ENCODE results near the gene MAP2K5.

Gene MAP2K5

GRCh38 chr15:67745073-67746006 is 202.8 kb downstream of the MAP2K5 start:
- in situ Hi-C loops (cut with MboI; ENCODE audit: low sequenced_read_pairs): no loop called here

DNA sequence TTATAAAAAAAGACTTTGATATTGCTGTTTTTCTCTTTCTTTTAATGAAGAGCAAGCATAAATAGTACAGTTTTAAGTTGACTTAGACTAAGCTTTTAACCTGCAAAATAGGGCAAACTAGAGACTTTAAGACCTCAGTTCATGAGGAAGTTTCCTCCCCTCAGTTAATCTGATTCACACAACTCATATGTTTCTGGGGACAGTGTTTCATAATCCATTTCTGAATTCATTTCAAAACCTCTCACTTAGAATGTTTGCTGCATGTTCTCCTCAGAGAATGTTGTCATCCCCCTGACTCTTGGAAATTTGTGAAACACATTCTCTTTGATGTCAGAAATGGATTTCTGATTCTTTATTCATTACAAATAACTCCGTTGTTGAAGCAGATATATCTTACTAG is 203.5 kb downstream of the MAP2K5 start:
- in situ Hi-C loops (cut with MboI; ENCODE audit: low sequenced_read_pairs): no loop called here

DNA sequence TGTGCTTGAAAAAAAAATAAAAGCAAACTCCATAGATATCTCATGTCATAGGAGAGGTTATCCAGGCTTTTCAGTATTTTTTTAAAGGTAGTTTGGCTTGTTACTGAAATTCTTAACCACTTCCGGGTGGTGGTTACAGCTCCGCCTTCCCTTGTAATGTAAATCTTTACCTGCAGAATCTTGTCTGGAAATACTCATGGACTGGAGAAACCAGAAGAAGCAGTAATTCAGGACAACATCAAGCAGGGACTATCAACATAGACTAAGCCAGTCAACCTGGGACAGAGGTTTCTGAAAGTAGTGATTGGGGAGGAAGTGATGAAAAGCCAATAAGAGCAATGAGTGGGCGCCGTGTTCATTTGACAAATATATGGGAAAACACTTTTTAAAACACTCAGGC is 203.9 kb downstream of the MAP2K5 start:
- in situ Hi-C loops (cut with MboI; ENCODE audit: low sequenced_read_pairs): no loop called here

DNA sequence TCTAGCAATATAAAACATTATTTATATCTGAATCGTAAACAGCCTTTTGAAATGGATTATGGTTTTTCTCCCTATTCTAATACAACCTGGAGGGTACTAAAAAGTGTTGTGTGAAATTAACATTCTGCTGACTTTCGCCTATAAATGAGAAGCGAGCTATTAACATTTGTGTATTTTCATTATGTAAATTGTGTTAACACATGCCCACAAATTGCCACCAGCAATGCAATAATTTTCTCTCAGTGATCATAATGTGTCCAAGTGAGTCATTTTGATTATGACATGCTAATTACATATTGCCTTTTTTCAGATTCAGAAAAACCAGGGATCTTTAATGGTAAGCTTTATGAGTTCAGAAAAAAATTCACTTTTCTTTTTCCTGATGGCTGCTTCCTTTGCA is 205.4 kb downstream of the MAP2K5 start:
- in situ Hi-C loops (cut with MboI; ENCODE audit: low sequenced_read_pairs): no loop called here

DNA sequence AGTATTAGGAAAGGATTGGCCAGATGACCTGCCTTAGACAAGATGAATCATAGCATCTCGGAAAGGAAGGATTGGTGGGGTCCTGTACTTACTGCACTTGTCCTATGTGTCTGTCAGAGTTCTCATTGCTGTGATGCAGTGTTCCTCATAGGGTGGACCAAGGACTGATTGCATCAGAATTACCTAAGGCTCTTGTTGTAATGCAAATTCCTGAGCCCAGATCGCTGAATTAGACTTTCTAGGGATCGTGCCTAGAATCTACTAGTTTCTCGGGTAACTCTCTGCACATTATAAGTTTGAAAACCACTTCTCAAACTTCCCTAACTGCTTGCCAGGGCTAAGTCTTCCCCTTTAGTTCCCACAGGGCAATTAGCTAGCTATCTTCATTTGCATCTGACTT is 207.9 kb downstream of the MAP2K5 start:
- in situ Hi-C loops (cut with MboI; ENCODE audit: low sequenced_read_pairs): no loop called here

DNA sequence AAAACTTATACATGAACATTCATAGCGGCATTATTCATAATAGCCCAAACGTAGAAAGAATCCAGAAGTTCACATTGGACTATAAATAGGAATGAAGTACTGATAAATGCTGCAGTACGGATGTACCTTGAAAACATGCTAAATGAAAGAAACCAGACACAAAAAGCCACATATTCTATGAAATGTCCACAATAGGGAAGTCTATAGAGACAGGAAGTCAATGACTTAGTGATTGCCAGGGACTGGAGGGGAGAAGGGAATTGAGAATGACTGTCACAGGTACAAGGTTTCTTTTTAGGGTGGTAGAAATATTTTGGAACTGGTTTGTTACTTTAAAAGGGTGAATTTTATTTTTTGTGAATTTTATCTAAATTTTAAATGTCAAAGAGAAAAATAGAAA is 211.4 kb downstream of the MAP2K5 start:
- in situ Hi-C loops (cut with MboI; ENCODE audit: low sequenced_read_pairs): no loop called here

- in situ Hi-C loops (cut with MboI; ENCODE audit: low sequenced_read_pairs): no loop called here
Measured at GRCh38 chr15:67755264-67755663, 212.8 kb downstream of the MAP2K5 start.

- in situ Hi-C loops (cut with MboI; ENCODE audit: low sequenced_read_pairs): no loop called here
Measured at GRCh38 chr15:67755936-67756335, 213.4 kb downstream of the MAP2K5 start.

DNA sequence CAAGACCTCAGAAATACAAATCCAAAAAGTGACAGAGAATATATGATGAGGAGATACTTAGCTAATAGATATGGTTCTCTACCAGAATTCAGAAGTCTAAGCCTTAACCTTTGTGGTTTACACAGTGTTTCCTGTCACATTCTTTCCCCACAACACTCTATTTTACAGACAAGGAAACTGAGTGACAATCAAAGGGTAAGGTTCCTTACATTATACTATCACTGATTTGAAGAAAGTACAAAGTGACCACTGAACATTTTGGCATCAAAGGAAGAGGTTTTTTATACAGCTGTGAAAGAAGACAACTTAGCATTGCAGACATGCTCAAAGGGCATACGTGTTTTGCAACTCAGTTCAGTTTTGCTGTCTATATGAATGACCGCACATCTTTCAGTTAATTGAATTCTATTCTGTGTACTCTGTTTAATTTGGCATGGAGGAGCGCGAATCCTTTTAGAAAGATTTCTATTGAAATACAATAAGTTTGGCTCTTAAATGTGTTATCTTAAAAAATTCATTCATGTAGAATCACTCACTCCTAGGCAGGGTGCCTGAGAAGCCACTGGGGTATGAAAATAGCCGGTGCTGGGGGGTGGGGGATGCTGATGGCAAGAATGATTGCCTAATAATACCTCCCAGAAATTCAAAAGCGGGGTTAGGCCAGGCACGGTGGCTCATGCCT is 216.3 kb downstream of the MAP2K5 start:
- in situ Hi-C loops (cut with MboI; ENCODE audit: low sequenced_read_pairs): no loop called here

DNA sequence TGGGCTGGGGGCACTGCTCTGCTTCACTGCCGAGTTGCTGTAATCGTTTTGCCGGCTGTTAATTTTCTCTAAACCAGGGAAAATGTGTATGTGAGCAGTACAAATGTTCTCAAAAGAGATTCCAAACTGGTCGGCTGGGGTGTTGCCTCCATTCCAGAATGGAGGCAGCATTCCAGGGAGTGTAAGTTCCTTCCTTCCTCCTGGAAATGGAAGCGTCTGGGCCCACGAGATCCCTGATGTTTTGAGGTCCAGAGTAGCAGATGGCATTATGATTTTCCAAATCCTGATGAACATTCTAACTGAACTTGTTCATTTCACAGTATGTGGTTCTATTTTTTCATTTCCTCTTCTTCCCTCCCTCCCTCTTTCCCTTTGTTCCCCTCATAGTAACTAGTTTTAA is 218.4 kb downstream of the MAP2K5 start:
- in situ Hi-C loops (cut with MboI; ENCODE audit: low sequenced_read_pairs): no loop called here

GRCh38 chr15:67761343-67761742 is 218.8 kb downstream of the MAP2K5 start:
- in situ Hi-C loops (cut with MboI; ENCODE audit: low sequenced_read_pairs): no loop called here

DNA sequence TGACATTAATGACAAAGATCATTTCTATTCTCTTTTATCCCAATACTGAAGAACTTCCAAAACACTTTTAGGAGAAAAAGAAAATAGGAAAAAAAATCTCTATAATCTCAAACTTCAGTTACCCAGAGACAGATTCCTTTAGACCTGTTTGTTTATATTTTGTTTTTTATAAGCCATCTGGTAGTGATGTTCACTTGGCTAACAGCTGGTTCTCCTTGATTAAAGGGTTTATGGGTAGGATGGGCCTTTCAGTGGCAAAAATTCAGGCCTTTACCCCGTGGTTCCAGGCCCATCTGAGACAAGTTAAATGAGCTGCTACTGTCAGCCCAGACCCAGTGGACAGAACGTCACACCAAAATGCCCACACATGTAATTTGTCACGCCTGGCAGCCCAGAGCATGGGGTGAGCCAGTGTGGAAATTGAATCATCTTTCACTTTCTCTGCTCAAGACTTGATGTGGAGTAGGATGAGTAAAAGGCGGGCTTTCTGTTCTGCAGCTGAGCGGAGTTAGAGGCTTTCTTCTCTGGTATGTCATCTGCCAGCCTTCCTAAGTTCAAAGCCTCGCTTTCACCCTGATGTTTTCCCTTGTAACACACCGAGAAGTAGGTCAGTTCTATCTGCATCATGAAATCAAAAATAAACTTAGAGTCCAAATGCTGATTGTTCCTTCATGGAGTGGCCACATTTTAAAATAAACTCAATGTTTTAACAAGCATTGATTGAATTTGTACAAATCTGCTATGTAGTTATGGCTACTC is 220.3 kb downstream of the MAP2K5 start:
- in situ Hi-C loops (cut with MboI; ENCODE audit: low sequenced_read_pairs): no loop called here

DNA sequence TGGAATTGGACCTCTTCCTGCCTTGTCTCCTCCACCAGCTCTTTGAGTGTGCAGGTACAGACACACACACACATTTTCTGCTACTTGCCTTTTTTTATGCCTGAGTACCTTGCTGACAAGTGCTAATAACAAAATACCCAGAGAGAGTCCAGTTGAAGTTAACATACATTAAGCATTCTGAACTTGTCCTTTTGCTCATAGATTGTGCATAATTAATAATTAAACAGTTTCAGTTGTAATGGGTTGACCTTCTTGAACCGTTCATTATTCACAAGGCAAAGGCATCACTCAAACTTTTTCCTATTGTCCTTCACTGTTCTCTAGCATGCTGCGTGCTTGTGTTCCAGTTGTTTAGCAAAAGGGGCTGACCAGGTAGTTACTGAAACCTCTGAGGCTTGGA is 223.2 kb downstream of the MAP2K5 start:
- in situ Hi-C loops (cut with MboI; ENCODE audit: low sequenced_read_pairs): no loop called here

- in situ Hi-C loops (cut with MboI; ENCODE audit: low sequenced_read_pairs): no loop called here
Measured at GRCh38 chr15:67766968-67767367, 224.5 kb downstream of the MAP2K5 start.

- in situ Hi-C loops (cut with MboI; ENCODE audit: low sequenced_read_pairs): no loop called here
Measured at GRCh38 chr15:67768313-67768977, 225.9 kb downstream of the MAP2K5 start.

DNA sequence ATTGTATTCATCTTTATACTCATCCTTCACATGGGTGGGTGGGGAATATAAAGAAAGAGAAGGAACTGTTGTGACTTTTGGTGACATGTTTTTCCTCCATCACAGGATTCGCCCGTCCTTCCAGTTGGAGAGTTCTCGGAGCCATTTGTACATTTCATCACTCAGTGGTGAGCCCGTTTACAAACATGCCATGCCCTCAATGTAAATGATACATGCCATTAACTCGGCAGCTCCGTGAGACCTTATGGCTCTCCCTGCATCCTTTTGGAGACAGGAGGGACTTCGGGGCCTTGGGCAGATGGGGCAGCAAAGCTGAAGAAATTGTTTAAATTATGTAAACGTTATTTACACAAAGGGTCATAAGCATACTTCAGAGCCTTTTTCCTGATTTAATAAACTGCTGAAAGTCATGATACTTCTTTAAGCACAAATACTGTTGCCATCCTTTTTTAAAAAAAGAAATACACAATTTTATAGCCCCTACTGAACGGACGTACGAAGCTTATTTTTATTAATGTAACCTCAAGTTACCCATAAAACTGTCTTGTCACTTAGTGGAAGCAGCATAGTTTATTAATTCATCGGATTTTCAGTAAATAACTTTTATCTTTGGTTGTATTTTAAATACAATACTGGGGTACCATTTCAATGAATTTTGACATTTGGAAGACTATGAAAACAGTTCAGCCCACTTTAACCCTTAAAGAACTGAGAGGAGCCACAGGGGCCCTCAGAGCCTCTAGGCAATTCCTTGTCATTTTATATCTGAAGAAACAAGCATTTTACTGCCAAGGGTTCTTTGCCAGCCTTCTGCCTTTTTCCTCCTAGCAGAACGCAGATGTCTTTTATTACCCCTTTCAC is 227.2 kb downstream of the MAP2K5 start:
- in situ Hi-C loops (cut with MboI; ENCODE audit: low sequenced_read_pairs): no loop called here

- in situ Hi-C loops (cut with MboI; ENCODE audit: low sequenced_read_pairs): no loop called here
Measured at GRCh38 chr15:67770358-67770628, 227.8 kb downstream of the MAP2K5 start.

DNA sequence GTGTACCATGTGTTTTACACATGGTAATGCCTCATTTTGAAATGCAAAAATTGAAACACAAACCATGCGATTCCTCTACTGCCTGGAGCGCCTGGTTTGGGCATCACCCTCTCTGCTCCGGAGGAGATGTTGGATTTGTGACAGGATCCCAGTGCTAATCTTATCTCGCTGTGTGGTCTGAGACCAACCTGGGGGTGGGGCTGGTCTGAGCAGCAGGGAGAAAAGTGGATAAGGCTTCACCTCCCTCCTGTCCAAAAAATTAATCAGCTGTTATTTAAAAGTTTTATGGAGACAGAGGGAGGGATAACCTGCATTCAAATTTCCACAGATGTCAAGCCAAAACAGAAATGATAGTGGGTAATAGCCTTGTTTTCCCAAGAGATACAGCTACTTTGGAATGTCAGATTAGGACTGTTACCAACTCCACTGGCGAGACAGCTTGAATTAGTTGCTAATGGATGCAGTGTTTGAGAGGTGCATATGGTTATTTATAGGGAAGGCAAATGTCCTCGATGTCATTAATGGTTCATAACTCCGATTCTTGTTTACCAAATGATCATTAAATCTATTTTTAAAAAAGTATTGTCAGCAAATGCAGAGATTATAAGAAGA is 228.8 kb downstream of the MAP2K5 start:
- in situ Hi-C loops (cut with MboI; ENCODE audit: low sequenced_read_pairs): no loop called here

DNA sequence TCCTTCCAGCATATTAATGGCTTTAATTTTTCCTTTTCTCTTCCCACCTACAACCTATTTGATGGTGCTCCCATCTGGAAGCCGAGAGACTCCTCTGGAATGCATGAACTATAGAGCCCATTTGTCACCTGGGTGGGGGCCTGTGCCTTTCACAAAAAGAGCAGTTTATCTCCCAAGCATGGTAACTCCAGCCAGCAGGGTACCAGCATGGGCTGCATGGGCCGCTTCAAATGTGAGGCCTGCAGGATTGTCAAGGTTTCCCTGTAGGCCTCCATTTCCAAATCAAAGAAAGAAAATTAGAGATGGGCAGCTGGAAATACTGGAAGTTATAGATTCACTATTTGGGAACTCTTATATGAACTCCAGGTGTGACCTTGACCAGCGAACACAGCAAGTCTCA is 232.1 kb downstream of the MAP2K5 start:
- in situ Hi-C loops (cut with MboI; ENCODE audit: low sequenced_read_pairs): no loop called here

DNA sequence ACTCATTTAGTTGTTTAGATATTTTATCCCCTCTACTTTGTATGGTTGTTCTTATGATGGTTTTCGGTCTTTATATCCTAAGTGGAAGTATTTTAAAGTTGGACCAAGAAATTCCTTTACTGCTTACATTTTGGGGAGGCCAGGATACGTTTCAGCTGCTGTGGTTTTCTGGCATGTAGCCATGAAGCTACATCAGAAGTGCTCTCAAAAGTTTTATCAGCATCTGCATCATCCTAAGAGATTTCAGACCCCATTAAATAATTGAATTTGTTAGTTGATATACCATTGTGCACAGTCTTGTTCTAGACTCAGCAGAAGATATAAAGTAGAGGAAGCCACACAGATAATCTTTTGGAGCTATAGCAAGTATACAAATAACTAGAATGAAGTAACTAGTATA is 232.7 kb downstream of the MAP2K5 start:
- in situ Hi-C loops (cut with MboI; ENCODE audit: low sequenced_read_pairs): no loop called here

Data from HL-60/S4 treated with retinoic acid at 250 ng/mL for 4 days and 3 days (cell line).